ENCODE data around the gene HIP1.

Gene HIP1

GRCh38 chr7:75679060-75679459 is 59.7 kb downstream of the HIP1 start:
- no peak overlapping the region for H3K4me3 ChIP-seq (ENCODE audit: low read depth, low read length)
- no peak for TF ChIP-seq CTCF (IDR thresholded peaks at IDR 0.05; ENCODE audit: low read depth, low read length, missing control alignments)
- DNase-seq (ENCODE audit: low read depth), result no peak

GRCh38 chr7:75669579-75669978 is 69.2 kb downstream of the HIP1 start:
- no peak for TF ChIP-seq CTCF (IDR thresholded peaks at IDR 0.05; ENCODE audit: low read depth, low read length, missing control alignments)
- no peak for DNase-seq (ENCODE audit: low read depth)

GRCh38 chr7:75667938-75668337 is 70.8 kb downstream of the HIP1 start:
- H3K4me3 ChIP-seq (ENCODE audit: low read depth, low read length), result no peak overlapping the region
- no peak for TF ChIP-seq CTCF (IDR thresholded peaks at IDR 0.05; ENCODE audit: low read depth, low read length, missing control alignments)
- no peak for DNase-seq (ENCODE audit: low read depth)

More at GRCh38 chr7:75669579-75669978, 69.2 kb downstream of the HIP1 start:
- no peak overlapping the region for H3K4me3 ChIP-seq (ENCODE audit: low read depth, low read length)

- H3K4me3 ChIP-seq (ENCODE audit: low read depth, low read length), result no peak overlapping the region
- TF ChIP-seq CTCF (IDR thresholded peaks at IDR 0.05; ENCODE audit: low read depth, low read length, missing control alignments), result no peak
- no peak for DNase-seq (ENCODE audit: low read depth)
These were observed 75.3 kb downstream of the HIP1 start for GRCh38 chr7:75663302-75663907.

GRCh38 chr7:75662579-75663301 is 76.0 kb downstream of the HIP1 start:
- H3K4me3 ChIP-seq (ENCODE audit: low read depth, low read length), result peak overlapping the region; percentile 24; the same call in 1 of the 2 replicates
- TF ChIP-seq CTCF (IDR thresholded peaks at IDR 0.05; ENCODE audit: low read depth, low read length, missing control alignments), result no peak
- peak; percentile 83 for DNase-seq (ENCODE audit: low read depth)

GRCh38 chr7:75660566-75661215 is 78.0 kb downstream of the HIP1 start:
- no peak overlapping the region for H3K4me3 ChIP-seq (ENCODE audit: low read depth, low read length)
- DNase-seq (ENCODE audit: low read depth), result no peak
- TF ChIP-seq CTCF (IDR thresholded peaks at IDR 0.05; ENCODE audit: low read depth, low read length, missing control alignments), result no peak

Measured in GM12864 (cell line).